ENCODE results near the gene BCAS3.
A peak's percentile ranks its signal among the peaks of the same experiment; 100 is the strongest.

BCAS3 gene

DNA sequence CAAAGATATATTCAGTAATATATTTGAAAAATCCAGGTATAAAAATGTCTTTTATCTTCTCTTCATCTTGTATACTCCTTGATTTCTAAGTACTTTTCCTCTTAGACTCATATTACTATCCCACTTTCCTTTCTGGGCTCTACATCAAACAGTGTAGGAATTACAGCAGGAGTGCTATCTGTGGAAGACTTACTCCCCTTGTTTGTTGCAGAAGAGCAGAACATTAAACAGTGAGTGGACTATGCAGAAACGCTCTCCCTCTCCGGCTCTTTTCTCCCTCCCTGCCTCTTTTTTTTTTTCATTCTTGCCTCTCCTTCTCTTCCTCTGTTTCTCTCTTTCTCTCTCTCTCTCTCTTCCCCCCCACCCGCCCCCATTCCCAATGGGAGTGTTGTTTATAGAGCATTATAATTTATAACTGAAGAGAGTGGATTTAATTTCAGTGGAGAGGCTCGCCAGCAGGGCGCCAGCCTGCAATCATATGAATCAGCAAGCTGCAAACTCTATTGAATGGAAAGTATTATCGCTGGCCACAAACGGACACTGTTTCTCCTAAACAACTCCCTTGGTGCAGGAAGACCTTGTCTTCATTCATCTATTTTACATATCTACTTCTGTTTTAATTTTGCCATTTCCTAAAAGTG lies 479.7 kb downstream of the BCAS3 start:
- no peak for DNase-seq (ENCODE audit: low read depth)

- DNase-seq (ENCODE audit: low read depth) = no peak
Measured at GRCh38 chr17:61158376-61158775, 480.7 kb downstream of the BCAS3 start.

GRCh38 chr17:61159221-61159814 lies 481.7 kb downstream of the BCAS3 start:
- no peak for DNase-seq (ENCODE audit: low read depth)

GRCh38 chr17:61160204-61160603 lies 482.6 kb downstream of the BCAS3 start:
- no peak for DNase-seq (ENCODE audit: low read depth)

DNA sequence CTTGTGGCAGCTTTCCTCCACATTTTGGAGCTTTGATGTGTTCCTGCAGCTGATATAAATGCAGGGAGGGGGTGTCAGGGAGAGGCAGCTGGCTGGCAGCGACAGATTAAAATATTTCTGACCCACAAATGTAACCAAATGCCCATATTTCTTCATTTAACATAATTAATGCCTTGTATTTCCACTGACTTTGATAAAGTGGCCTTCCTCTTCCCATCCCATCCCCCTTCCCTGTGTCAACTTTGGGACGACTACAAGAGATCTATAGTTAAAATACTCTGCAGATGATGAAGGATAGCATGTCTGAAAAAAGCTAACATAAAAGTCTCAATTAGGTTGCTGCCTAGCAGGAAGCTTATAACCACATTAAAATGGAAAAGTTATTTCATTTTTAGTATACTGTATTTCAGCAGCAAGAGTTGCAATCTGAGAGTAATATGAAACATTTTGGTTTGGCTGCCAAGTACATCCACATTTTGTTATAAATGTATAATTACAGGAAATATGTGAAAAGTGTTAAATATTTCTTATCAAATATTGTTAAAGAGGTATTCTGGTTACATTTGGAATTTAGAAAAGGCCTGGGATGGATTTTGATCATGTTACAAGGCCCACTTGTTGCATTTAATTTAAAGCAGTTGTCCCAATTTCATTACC lies 483.3 kb downstream of the BCAS3 start:
- DNase-seq (ENCODE audit: low read depth) = no peak

DNA sequence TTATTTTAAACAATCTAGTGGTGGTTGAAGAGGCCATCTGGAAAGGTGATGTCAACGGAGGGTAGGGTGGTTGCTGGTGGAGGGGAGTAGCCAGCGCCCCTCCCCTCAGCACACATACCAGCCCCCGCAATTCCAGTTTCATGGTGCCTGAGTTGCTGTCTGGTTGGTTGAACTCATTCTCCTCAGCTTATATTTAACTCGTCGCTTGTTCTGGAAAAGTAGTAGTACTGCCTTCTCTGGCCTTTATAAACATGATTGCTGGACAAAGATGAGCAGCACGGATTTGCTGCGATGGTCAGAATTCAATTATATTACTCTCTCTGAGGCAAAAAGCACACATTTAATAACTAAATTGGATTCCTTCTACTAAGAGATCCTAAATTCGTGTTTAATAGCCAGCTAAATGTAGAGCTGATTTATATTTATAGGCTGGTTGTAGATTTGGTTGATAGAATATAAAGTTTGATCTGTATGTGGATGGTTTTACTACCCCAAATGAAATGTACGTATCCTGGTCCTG lies 484.0 kb downstream of the BCAS3 start:
- no peak for DNase-seq (ENCODE audit: low read depth)

- DNase-seq (ENCODE audit: low read depth) = no peak
Measured at GRCh38 chr17:61164517-61164916, 486.9 kb downstream of the BCAS3 start.

DNA sequence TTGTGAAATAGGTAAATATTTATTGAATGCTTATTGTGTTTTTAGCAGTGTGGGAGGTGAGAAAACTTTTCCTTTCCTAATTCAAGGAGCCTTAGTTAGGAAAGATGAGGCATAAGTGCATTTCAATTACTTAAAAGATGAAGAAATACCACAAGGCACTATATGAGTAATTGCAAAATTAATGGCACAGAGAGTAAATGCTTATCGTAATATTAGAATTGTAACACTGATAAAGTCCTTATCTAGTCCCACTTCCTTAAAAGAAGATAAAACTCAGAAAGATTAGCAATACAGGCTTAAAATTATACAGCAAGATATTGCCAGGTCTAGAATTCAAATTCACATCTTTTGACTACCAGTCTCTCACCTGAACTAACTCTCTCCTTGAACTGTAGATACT lies 489.4 kb downstream of the BCAS3 start:
- no peak for DNase-seq (ENCODE audit: low read depth)

- no peak for DNase-seq (ENCODE audit: low read depth)
Measured at GRCh38 chr17:61168506-61168905, 490.9 kb downstream of the BCAS3 start.

GRCh38 chr17:61174310-61174709 lies 496.7 kb downstream of the BCAS3 start:
- no peak for DNase-seq (ENCODE audit: low read depth)

- peak; percentile 78 for DNase-seq (ENCODE audit: low read depth)
Measured at GRCh38 chr17:61175298-61176142, 497.9 kb downstream of the BCAS3 start.

DNA sequence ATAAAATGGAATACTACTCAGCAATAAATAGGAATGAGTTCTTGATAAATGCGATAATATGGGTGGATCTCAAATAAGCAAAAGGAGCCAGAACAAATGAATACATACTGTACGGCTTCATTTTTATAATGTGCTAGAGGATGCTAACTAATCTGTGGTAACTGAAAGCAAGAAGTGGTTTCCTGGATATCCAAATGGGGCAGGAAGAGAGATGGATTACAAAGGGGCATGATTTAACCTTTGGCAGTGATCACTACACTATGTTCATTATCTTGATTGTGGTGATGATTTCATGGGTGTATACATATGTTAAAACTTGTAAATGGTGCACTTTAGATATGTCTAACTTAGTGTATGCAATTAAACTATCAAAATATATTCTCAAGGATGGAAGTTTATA lies 499.7 kb downstream of the BCAS3 start:
- DNase-seq (ENCODE audit: low read depth) = no peak

GRCh38 chr17:61178284-61178683 lies 500.6 kb downstream of the BCAS3 start:
- no peak for DNase-seq (ENCODE audit: low read depth)

GRCh38 chr17:61179380-61179806 lies 501.7 kb downstream of the BCAS3 start:
- DNase-seq (ENCODE audit: low read depth) = no peak

DNA sequence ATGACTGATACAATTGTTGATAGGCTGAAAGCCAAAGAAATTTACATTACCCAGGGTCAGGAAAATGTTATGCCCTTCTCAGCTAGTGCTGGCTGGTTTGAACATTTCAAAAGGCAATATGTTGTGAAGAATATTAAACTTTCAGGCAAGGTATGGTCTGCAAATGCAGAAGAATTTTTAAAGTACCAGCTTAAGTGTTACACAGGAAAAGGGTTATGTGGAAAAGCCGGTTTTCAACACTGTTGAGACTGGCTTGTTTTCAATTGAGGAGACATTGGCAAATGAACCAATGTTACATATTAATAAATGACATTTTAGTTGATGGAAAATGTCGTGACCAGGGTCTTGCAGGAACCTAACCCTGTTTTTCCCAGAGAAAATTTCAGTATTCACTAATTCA lies 506.1 kb downstream of the BCAS3 start:
- no peak for DNase-seq (ENCODE audit: low read depth)

GRCh38 chr17:61185385-61185784 lies 507.7 kb downstream of the BCAS3 start:
- DNase-seq (ENCODE audit: low read depth) = no peak

GRCh38 chr17:61187038-61187437 lies 509.4 kb downstream of the BCAS3 start:
- DNase-seq (ENCODE audit: low read depth) = no peak

- DNase-seq (ENCODE audit: low read depth) = no peak
Measured at GRCh38 chr17:61188081-61188480, 510.4 kb downstream of the BCAS3 start.

DNA sequence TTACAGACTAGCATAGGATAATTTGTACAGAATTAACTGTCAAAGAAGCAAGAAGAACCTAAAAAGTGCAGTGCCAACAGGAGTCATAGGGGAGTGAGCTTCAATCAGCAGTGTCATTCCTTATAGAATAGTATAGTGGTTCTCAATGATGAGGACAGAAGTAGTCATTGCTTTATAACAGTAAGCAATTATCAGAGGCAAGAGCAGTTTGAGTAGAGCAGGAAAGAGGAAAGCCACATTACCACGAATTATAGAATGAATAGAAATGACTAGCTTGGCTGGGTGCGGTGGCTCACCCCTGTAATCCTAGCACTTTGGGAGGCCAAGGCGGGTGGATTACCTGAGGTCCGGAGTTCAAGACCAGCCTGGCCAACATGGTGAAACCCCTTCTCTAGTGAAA lies 512.3 kb downstream of the BCAS3 start:
- no peak for DNase-seq (ENCODE audit: low read depth)

DNA sequence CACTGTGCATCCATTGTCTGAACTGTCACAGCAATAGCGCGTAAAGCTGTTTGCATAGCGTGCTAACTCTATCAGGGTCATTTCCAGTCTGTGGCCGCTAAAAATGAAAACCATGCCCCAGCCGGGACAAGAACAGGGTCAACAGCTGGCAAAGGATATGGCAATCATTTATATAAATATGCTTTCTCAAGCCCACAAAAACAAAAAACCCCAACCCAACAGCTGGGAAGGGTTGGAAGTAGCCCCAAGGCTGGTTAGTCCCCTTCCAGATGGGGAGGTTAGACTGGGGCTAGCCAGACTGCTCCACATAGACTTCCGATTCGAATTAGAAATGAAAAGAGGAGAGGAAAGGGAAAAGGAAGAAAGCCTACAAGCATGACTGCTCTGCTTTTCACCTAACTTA lies 518.7 kb downstream of the BCAS3 start:
- no peak for DNase-seq (ENCODE audit: low read depth)

- DNase-seq (ENCODE audit: low read depth) = no peak
Measured at GRCh38 chr17:61196799-61197198, 519.1 kb downstream of the BCAS3 start.

All from CMK (cell line).